Right forelimb (tissue), 1 donor: ENCODE data around the gene NAA16.
"Not testable (repeated sequence)": the region's sequence is repeated elsewhere in the genome, so short reads cannot be mapped to it uniquely, and the experiment has no call there.

Experiments used
- DNase-seq: peaks from one replicate; pipeline ENCODE4 v3.0.0-alpha.2; 2018

Gene NAA16

DNA sequence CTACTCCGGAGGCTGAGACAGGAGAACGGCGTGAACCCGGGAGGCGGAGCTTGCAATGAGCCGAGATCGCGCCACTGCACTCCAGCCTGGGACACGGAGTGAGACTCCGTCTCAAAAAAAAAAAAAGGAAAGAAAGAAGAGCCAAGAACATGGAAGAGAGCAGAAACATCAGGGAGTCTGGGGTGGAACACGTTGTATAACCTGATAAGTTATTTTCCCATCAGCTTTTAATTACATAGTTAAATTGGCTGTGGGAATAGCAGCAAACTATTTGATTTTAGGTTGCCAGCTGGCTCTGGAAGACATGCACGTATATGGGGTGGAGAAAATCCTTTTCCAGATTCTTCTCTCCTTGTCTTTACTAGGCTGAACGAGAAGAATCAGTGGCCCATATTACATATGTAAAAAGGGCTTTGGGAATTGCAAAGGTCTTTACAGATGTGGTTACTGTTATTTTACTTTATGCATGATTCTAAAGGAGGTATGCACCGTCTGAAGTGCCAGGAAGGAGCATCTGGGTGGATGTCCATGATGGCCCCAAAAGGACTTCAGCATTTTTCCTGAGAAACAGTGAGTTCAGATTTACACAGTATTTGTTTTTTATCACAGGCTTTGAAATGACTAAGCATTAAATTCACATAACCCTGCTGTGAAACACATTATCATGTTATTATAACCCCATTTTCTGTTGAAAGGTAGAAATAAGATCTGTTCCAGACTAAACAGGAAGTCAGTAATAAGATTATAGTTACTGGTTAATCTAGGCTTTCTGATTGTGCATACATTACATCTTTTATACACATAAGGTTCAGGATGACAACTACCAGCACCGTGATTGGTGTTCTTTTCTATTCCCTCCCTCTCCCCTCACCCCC, 4.6 kb upstream of the NAA16 start:
- no peak for DNase-seq

DNA sequence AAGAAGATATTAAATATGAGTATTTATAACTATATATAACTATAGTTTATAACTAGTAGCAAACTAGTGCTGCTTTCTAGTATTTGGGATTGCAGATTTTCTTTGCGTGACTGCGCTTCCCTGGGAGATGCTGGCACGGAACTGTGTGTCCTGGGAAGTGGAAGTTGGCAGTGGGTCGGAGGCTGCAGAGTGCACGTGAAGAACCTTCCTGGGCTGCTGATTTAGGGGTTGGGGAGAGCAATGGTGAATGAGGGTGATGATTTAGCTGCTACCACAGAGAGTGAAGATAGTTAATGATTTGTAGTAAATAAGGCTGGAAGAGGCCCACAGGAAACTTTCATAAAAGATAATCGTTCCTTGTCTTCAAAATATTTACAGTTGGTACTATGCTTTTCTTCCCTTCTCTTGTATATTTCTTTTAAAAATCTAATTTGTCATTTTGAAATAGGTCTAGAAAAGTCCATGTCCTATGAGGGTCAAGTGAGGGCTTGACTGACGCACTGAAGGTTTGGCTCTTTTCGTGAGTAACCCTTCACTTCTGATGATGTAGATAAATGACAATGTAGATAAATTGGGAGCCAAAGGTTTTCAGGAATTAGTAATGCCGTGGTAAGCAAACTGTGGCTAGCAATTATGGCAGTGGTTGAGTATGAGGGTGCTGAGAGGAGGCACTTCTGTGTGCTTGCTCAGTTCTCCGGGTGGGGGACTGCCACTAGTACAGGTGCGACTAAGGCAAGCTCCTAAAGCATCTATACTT, 3.0 kb upstream of the NAA16 start:
- DNase-seq: no peak

DNA sequence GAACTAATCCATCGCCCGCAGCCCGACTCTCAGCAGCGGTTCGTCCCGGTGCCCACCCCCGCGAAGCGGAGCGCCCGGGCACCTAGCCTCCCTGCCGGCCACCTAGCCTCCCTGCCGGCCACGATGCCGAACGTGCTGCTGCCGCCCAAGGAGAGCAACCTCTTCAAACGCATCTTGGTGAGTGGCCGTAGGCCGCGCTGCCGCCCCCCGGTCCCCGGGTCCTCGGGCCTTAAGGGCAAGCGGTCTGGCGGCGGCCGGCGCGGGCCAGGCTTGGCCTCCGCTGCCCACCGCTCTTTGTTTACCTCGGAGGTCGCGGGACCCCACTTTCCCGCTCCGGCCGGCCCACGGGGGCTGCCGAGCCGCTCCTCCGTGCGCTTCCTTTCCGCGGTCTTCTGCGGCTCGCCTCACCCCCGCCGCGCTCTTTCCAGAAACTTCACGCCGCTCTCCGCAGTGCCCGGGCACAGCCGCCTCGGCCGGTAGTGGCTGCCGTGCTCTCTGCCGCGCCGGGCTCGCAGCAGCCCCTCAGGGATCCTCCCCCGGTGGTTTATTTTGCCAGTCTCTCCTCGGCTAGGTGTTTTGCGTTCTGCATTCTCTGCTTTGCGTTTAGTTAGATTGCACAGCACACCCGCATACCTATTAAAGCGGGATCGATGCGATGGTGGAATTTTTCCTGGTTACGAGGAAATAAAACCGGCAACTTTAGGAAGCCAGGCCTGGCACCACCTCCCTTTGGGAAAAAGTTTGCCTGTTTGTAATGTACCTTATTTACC, 524 bp downstream of the NAA16 start:
- peak; percentile 67 for DNase-seq

DNA sequence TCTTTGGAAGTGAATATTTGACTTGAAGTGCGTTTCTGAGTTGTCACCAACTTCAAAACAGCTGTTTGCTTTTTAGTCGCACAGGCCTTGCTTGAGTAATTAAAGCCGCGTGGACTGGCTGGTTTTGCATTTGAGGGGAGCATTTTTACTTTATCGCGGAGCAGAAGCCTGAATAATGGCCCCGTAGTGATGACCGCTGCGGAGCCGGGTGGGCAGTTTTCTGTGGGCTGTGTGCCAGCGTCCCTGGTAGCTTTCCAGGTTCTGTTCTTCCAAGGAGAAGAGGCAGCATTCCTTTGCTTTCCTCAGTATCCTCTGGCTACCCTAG, 1.1 kb downstream of the NAA16 start:
- peak; percentile 63 for DNase-seq

DNA sequence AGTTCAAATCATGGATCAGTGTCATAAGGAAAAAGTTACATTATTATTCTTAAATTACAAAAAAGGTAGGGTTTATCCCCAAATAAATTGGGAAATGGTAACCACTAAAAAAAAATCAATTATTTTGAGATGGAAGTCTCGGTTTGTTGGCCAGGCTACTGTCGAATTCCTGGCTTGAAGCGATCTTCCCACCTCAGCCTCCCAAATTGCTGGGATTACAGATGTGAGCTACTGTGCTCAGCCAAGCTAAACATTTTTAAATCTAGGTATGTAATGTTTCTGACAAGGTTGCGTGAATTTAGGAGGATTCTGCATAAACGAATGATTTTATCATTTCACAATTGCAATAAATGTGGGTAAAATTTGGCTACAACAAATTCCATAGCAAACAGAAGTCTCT, 2.0 kb downstream of the NAA16 start:
- DNase-seq: no peak

DNA sequence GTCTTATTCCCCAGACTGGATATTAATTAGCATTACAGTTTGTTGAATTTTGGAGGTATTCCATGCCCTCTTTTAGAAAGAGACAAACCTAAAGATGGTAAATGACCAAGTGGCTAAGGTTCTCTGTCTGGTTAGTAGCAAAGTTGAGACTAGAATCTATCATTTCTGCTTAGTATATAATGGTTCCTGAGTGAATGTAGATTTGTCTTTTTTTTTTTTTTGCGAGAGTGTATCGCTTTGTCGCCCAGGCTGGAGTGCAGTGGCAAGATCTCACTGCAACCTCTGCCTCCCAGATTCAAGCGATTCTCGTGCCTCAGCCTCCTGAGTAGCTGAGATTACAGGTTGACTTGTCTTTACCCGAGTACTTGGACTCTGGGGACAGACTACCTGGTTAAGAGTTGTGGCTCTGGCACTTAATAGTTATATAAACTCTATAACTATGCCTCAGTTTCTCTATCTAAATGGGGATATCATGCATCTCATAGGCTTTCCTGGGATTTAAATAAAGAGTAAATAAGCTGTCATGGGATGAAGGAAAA, 2.7 kb downstream of the NAA16 start:
- DNase-seq: no peak

DNA sequence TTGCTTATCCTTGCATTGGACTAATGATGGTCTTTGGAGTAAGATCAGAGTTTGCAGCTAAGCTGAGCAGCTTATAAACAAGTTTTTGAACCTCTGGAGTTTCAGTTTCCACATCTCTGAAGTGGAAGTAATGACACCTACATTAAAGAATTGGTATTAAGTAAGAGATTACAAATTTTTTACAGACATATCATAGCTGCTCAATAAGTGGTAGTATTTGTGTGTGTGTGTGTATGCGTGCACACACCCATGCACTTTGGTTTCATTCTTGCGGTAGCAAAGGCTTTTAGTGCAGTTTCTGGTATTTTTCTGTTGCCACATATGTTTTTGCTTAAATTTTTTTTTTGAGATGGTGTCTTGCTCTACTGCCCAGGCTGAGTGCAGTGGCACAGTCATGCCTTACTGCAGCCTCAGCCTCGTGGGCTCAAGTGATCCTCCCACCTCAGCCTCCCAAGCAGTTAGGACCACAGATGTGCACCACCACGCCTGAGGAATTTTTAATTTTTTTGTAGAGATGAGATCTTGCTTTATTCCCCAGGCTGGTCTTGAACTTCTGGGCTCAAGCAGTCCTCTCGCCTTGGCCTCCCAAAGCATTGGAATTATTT, 4.5 kb downstream of the NAA16 start:
- no peak for DNase-seq

DNA sequence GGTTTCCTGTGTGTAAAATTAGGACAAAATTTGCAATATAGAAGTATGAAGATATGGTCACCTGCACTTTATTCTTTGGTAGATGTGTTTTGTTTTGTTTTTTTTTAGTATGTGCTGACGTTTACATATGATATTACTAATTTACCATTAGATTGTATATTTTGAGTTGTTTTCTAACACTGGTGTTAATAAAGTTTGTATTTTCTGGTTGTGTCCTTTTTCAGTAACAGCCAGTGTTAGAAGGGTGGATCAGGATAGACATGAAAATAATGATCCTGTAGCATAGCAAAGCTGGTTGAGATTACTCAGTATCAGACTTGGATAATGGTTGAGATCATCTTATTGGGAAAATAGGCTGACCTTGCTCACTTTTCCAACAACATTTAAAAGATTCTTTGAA, 6.2 kb downstream of the NAA16 start:
- DNase-seq: no peak

DNA sequence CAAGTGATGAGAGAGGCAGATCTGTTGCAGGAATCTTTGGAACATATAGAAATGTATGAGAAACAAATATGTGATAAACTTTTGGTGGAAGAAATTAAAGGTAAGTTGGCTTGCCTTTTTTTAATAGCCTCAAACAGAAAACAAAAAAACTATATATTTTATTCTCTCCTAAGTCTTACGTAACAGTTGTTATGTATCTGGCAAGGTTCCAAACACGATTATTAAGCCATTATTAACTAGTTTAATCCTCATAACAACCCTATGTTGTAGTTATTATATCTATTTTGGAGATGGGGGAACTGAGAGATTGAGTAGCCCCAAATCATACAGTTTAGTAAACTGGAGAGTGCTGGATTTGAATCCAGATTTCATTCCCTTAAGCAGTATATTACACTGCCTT, 14.7 kb downstream of the NAA16 start:
- no peak for DNase-seq

DNA sequence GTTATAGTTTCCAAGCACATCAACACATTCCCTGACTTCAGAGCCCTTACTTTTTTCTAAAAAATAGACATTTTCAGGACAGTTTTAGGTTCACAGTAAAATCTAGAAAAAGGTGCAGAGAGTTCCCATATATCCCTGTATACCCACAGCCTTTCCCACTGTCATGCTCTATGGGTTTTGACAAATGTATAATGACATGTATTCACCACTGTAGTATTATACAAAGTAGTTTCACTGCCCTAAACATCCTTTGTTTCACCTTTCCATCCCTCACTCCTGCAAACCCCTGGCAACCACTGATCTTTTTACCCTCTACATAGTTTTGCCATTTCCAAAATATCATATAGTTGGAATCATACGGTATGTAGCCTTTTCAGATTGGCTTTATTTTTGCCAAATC, 15.6 kb downstream of the NAA16 start:
- no peak for DNase-seq

DNA sequence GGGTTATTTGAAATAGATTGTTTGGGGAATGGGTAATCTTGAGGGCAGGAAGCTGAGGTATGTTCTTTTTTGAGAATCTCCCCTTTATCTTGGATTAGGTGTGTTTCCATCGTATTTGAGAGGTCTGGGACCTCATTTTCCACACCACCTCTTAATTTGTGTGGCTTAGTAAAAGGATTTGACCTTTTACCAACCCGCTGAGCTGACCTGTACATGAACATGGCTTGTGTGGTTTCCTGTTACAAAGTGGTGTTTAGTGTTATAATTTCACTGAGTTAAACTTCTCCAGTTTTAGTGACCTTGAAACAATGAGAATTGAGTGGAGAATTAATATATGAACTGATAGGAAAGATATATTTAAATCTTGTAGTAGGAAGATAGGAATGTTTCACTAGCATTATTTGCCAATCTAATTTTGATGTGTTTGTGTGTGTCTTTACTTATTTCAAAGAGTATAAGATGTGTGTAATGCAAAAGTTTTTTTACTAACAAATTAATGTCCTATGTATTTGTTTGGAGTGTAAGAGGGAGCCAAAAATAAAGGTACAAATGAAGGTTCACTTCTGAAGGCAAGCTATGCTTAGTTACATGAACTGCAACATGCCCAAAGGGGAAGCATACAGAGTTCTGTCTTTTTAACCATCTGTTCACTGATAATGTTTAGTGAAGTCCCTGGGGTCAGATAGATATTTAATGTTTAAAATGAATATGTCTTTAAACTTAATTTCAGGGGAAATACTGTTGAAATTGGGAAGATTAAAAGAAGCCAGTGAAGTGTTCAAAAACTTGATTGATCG, 17.1 kb downstream of the NAA16 start:
- no peak for DNase-seq

DNA sequence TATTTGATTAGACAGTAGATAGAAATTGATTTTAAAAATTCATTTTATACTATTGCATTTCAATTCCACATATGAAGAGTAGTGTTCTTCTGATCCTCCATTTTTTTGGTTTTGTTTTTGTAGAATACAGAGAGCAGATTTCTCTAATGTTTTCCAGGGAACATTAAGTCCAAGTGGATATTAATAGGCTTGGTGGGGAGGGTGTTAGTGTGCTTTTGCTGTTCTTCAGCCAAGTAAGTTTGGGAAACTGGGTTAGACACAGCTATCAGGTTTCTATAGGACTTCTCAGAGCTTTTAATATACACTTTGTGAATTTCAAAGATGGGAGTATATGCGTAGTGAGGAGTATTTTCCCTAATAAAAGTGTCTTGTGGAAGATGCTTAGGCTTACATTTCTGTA, 21.8 kb downstream of the NAA16 start:
- DNase-seq: no peak

DNA sequence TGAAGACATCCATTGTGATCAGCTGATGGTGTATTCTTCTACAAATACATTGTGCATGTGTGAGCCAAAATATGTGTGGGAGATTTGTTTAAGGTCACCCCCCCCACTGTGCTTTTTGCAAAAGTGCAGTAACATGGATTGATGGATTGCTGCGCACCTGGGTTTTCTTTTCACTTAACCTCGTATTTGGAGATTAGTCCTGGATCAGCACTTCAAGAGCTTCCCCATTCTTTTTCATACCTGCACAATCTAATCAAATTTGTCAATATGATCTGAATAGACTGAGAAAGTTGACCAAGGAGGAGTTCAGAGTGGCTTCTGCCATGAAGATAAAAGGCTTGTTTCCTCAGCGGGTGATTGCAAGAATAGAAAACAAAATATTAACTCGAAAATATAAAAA, 23.7 kb downstream of the NAA16 start:
- DNase-seq: no peak

DNA sequence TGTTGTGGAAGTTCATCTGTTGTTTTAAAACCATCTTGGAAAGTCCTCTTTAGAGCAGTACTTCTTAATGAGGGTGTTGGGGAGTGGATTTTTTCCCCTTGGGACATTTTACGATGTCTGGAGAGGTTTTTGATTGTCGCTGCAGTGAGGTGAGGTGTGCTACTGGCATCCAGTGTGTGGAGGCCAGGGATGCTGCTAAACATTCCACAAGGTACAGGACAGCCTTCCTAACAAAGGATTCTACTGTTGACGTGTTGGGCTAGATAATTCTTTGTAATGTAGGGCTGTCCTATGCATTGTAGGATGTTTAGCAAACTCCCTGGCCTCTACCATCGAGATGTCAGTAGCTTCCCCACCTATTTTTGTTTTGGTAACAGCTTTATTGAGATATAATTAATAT, 33.3 kb downstream of the NAA16 start:
- no peak for DNase-seq

DNA sequence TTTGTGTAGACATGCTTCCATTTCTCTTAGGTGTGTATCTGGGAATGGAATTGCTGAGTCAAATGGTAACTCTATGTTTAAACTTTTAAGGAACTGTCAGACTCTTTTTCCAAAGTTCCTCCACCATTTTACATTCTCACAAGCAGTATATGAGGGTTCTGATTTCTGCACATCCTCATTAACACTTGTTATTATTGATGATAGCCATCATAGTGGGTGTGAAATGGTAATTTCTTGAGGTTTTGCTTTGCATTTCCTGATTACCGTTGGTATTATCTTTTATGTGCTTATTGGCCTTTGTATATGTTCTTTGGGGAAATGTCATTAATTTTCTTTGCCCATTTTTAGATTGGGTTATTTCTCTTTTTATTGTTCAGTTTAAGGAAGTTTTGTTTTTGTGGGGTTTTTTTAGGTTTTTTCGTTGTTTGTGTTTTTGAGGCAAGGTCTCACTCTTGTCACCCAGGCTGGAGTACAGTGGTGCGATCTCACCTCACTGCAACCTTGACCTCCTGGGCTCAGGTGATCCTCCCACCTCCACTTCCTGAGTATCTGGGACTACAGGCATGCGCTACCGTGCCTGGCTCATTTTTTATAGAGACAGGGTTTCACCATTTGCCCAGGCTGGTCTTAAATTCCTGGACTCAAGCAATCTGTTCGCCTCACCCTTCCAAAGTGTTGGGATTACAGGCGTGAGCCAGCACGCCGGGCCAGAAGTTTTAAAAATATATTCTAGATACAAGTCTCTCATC, 34.3 kb downstream of the NAA16 start:
- no peak for DNase-seq

DNA sequence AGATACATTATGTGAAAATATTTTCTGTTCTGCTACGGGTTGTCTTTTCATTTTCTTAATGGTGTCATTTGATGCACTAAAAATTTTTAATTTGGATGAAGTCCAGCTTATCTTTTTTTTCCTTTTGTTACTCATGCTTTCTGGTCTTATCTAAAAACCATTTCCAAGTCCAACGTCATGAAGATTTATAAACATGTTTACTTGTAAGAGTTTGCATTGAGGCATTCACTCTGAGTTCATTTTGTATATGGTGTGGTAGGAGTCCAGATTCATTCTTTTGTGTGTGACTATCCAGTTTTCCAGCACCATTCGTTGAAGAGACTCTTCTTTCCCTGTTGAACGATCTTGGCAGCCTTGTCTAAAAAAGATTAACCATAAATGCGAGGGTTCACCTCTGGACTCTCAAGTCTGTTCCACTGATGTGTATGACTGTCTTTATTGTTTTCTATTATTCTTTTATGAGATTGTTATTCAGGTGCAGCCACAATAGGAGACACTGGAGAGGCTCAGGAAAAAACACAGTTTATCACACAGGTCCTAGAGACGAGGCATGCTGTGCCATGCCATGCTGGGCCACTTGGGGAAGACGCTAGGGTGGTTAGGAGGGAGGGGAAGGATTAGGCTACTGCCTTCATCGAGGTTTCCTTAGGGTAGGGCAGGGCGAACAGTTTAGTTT, 35.0 kb downstream of the NAA16 start:
- no peak for DNase-seq

DNA sequence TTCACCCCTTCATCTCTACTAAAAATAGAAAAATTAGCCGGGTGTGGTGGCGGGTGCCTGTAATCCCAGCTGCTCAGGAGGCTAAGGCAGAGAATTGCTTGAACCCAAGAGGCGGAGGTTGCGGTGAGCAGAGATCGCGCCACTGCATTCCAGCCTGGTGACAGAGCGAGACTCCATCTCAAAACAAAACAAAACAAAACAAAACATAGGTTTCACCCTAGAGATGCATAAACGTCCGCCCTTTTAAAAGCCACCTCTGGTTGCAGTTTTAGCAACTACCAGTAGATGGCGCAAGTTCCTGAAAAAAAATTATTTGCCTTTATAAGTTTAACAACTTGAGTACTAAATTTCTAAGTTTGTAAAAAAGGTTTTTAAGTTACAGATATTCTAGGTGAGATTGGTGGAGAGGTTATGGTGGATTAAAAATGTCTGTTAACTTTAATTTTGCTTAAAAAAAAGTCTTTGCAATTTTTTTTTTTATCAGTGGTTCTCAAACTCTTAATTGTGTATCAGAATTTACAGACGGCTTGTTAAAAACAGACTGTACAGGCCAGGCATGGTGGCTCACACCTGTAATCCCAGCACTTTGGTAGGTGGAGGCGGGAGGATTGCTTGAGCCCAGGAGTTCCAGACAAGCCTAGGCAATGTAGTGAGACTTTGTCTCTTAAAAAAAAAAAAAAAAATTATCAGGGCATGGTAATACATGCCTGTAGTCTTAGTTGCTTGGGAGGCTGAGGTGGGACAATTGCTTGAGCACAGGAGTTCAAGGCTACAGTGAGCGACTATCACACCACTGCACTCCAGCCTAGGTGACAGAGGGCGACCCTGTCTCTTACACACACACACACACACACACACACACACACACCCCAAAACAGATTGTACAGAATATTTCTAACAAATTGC, 42.1 kb downstream of the NAA16 start:
- DNase-seq: no peak

DNA sequence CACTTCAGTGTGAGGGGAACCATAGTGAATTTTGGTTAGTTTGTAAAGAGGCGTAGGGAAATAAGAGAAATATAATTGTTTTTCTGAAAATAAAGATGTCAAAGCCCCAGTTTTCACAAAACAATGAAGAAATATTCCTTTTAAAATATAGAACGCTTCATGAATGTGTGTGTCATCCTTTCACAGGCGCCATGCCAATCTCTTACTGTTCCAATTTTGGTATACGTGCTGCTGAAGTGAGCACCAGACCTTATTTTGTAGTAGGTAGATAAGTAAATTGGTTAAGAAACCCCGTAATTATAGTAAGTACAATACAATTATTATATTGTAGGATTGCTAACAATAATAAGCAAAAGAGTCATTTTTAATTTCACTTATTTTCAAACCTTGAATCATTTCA, 43.3 kb downstream of the NAA16 start:
- DNase-seq: no peak

DNA sequence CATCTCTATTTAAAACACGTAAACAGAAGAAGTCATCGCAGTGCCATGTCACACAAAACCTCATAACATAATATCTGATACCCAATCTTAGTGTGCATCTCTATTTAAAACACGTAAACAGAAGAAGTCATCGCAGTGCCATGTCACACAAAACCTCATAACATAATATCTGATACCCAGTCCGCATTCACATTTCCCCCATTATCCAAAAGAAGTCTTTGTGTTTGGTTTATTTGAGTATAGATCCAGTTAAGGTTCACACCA, 45.2 kb downstream of the NAA16 start:
- DNase-seq: not testable (repeated sequence)

DNA sequence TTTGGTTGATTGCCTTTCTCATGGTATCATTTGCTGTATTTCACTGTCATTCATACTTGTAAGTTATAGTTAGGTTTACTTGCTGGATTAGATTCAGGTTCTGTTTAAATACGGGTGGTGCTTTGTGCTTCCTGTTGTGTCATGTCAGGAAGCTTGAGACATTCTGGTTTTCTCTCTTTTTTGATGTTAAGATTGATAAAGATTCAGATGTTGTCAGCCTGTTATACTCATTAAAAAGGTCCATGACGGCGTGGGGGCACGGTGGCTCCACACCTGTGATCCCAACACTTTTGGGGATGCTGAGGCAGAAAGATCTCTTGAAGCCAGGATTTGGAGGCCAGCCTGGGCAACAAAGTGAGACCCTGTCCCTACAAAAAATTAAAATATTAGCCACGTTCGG, 45.7 kb downstream of the NAA16 start:
- no peak for DNase-seq
